Measurements from ENCODE around the gene NACAD.

The NACAD gene

GRCh38 chr7:45075871-45076796 is 12.6 kb downstream of the NACAD start:
- H3K27ac ChIP-seq: no peak overlapping the region

GRCh38 chr7:45075355-45075644 is 13.5 kb downstream of the NACAD start:
- Histone ChIP-seq H3K4me3 (no peak overlapping the region), H3K27ac (no peak overlapping the region)

More at GRCh38 chr7:45075871-45076796, 12.6 kb downstream of the NACAD start:
- no peak overlapping the region for H3K4me3 ChIP-seq

GRCh38 chr7:45074528-45075354 is 14.0 kb downstream of the NACAD start:
- Histone ChIP-seq H3K4me3 (no peak overlapping the region), H3K27ac (no peak overlapping the region)

- Histone ChIP-seq H3K4me3 (no peak overlapping the region), H3K27ac (no peak overlapping the region)
Observed at GRCh38 chr7:45073786-45074527, 14.8 kb downstream of the NACAD start.

GRCh38 chr7:45073031-45073785 is 15.6 kb downstream of the NACAD start:
- Histone ChIP-seq H3K4me3 (no peak overlapping the region), H3K27ac (no peak overlapping the region)

- Histone ChIP-seq H3K4me3 (no peak overlapping the region), H3K27ac (no peak overlapping the region)
Observed at GRCh38 chr7:45072131-45073030, 16.4 kb downstream of the NACAD start.

GRCh38 chr7:45071528-45071927 is 17.2 kb downstream of the NACAD start:
- no peak overlapping the region for H3K27ac ChIP-seq
- H3K4me3 ChIP-seq: no peak overlapping the region

GRCh38 chr7:45070254-45070642 is 18.5 kb downstream of the NACAD start:
- H3K27ac ChIP-seq: no peak overlapping the region
- no peak overlapping the region for H3K4me3 ChIP-seq

- no peak overlapping the region for H3K4me3 ChIP-seq
- no peak overlapping the region for H3K27ac ChIP-seq
Observed at GRCh38 chr7:45069444-45070253, 19.1 kb downstream of the NACAD start.

- Histone ChIP-seq H3K4me3 (no peak overlapping the region), H3K27ac (no peak overlapping the region)
Observed at GRCh38 chr7:45068236-45069023, 20.3 kb downstream of the NACAD start.

GRCh38 chr7:45067582-45067981 is 21.2 kb downstream of the NACAD start:
- no peak overlapping the region for H3K27ac ChIP-seq

GRCh38 chr7:45066409-45066808 is 22.4 kb downstream of the NACAD start:
- Histone ChIP-seq H3K4me3 (no peak overlapping the region), H3K27ac (no peak overlapping the region)

More at GRCh38 chr7:45067582-45067981, 21.2 kb downstream of the NACAD start:
- H3K4me3 ChIP-seq: no peak overlapping the region

- no peak overlapping the region for H3K27ac ChIP-seq
- no peak overlapping the region for H3K4me3 ChIP-seq
Observed at GRCh38 chr7:45065031-45065995, 23.5 kb downstream of the NACAD start.

GRCh38 chr7:45064047-45064725 is 24.6 kb downstream of the NACAD start:
- H3K27ac ChIP-seq: no peak overlapping the region
- H3K4me3 ChIP-seq: no peak overlapping the region

- H3K27ac ChIP-seq: no peak overlapping the region
Observed at GRCh38 chr7:45061806-45062425, 26.9 kb downstream of the NACAD start.

More at GRCh38 chr7:45061806-45062425, 26.9 kb downstream of the NACAD start:
- no peak overlapping the region for H3K4me3 ChIP-seq

Data from skin epidermis (tissue), 12 donors.